Measurements from ENCODE around the gene RGL4. TPM values are rescaled to one million over a fixed set of nuclear protein-coding genes. Genes with fewer than 3 reads are reported as not detected.

The RGL4 gene
- total RNA-seq, 1 donor from 2014 or later: not detected

- Mint-ChIP-seq H3K27me3 (ENCODE audit: unreplicated experiment) (peaks cover 4% of the 10 kb centered on the region), H3K4me1 (ENCODE audit: low read depth, unreplicated experiment) (peaks cover 5% of the 10 kb centered on the region), H3K36me3 (ENCODE audit: unreplicated experiment) (peaks cover 8% of the 10 kb centered on the region), H3K9me3 (ENCODE audit: unreplicated experiment) (peaks cover 10% of the 10 kb centered on the region), H3K4me3 (ENCODE audit: unreplicated experiment) (no peak overlapping the region), H3K27ac (ENCODE audit: unreplicated experiment) (no peak overlapping the region)
- DNase-seq: no peak
- TF ChIP-seq, protein P1, sequence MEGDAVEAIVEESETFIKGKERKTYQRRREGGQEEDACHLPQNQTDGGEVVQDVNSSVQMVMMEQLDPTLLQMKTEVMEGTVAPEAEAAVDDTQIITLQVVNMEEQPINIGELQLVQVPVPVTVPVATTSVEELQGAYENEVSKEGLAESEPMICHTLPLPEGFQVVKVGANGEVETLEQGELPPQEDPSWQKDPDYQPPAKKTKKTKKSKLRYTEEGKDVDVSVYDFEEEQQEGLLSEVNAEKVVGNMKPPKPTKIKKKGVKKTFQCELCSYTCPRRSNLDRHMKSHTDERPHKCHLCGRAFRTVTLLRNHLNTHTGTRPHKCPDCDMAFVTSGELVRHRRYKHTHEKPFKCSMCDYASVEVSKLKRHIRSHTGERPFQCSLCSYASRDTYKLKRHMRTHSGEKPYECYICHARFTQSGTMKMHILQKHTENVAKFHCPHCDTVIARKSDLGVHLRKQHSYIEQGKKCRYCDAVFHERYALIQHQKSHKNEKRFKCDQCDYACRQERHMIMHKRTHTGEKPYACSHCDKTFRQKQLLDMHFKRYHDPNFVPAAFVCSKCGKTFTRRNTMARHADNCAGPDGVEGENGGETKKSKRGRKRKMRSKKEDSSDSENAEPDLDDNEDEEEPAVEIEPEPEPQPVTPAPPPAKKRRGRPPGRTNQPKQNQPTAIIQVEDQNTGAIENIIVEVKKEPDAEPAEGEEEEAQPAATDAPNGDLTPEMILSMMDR (IDR thresholded peaks at IDR 0.05; ENCODE audit: partially characterized antibody, unreplicated experiment): no peak
Measured at GRCh38 chr22:23688121-23688520, 2.7 kb upstream of the RGL4 start.

DNA sequence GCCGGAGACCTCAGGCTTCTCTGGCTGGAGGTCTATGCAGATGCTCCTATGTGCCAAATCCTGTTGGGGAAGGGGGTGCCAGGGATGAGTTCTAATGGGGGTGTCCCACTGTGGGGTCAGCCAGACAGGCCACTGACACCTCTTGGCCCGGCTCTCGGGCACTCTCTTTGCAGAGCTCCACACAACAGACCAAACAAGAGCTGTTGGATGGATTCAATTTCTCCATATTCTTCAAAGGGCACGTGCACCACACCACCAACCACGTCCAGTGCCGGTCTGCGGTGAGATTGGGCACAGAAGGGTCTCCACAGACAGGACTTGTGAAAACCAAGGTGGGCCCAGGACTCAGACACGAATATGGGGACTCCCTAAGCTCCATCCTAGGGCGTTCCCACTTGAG, 2.2 kb upstream of the RGL4 start:
- TF ChIP-seq, protein P1 (IDR thresholded peaks at IDR 0.05; ENCODE audit: partially characterized antibody, unreplicated experiment): no peak
- Mint-ChIP-seq H3K36me3 (ENCODE audit: unreplicated experiment) (peaks cover 8% of the 10 kb centered on the region), H3K9me3 (ENCODE audit: unreplicated experiment) (peaks cover 9% of the 10 kb centered on the region)

GRCh38 chr22:23689414-23689813, 1.4 kb upstream of the RGL4 start:
- Mint-ChIP-seq H3K27me3 (ENCODE audit: unreplicated experiment) (peaks cover 4% of the 10 kb centered on the region), H3K27ac (ENCODE audit: unreplicated experiment) (no peak overlapping the region), H3K9me3 (ENCODE audit: unreplicated experiment) (peaks cover 9% of the 10 kb centered on the region), H3K36me3 (ENCODE audit: unreplicated experiment) (peaks cover 8% of the 10 kb centered on the region), H3K4me3 (ENCODE audit: unreplicated experiment) (no peak overlapping the region), H3K4me1 (ENCODE audit: low read depth, unreplicated experiment) (peaks cover 6% of the 10 kb centered on the region)
- no peak for DNase-seq
- TF ChIP-seq, protein P1 (IDR thresholded peaks at IDR 0.05; ENCODE audit: partially characterized antibody, unreplicated experiment): no peak

More for the DNA sequence above, 2.2 kb upstream of the RGL4 start:
- Mint-ChIP-seq H3K27me3 (ENCODE audit: unreplicated experiment) (peaks cover 4% of the 10 kb centered on the region), H3K4me1 (ENCODE audit: low read depth, unreplicated experiment) (peaks cover 6% of the 10 kb centered on the region), H3K4me3 (ENCODE audit: unreplicated experiment) (no peak overlapping the region), H3K27ac (ENCODE audit: unreplicated experiment) (no peak overlapping the region)
- no peak for DNase-seq

DNA sequence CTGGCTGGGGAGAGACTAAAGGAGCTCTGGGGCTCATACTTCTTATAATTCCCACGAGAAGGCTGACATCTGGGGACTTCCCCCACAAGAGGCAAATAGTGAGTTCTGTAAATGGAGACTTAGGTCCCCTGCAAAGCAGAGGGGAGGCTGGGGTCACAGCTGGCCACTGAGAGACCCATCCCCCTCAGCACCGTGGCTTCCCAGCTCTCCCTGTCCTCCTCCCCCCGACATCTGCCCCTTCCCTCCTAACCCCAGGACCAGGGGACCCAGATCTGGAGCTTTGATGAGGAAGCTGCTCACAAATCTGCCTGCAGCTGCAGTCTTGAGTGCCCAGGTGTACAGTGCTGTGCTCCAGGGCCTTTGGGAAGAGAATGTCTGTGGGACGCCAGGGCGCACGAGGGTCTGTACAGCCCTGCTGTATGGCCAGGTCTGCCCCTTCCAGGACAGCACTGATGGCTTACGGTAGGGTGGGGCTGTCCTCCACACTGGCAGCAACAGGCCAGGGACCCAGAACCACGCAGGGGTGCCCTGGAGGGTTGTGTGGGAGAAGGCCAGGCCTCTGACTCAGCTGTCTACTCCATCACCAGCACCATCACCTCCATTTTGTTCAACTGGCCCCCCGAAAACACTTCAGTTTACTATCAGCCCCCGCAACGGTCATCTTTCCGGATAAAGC, 1.1 kb downstream of the RGL4 start:
- H3K36me3 Mint-ChIP-seq (ENCODE audit: unreplicated experiment): peaks cover 8% of the 10 kb centered on the region
- H3K4me1 Mint-ChIP-seq (ENCODE audit: low read depth, unreplicated experiment): peaks cover 9% of the 10 kb centered on the region
- H3K27ac Mint-ChIP-seq (ENCODE audit: unreplicated experiment): no peak overlapping the region
- no peak overlapping the region for H3K4me3 Mint-ChIP-seq (ENCODE audit: unreplicated experiment)
- no peak for DNase-seq
- peaks cover 9% of the 10 kb centered on the region for H3K9me3 Mint-ChIP-seq (ENCODE audit: unreplicated experiment)
- TF ChIP-seq, protein P1 (IDR thresholded peaks at IDR 0.05; ENCODE audit: partially characterized antibody, unreplicated experiment): no peak
- H3K27me3 Mint-ChIP-seq (ENCODE audit: unreplicated experiment): peaks cover 6% of the 10 kb centered on the region

GRCh38 chr22:23692598-23693291, 1.9 kb downstream of the RGL4 start:
- TF ChIP-seq, protein P1 (IDR thresholded peaks at IDR 0.05; ENCODE audit: partially characterized antibody, unreplicated experiment): no peak
- H3K27me3 Mint-ChIP-seq (ENCODE audit: unreplicated experiment): peaks cover 6% of the 10 kb centered on the region
- peak; percentile 40 for DNase-seq
- peak overlapping the region; percentile 79 for H3K27ac Mint-ChIP-seq (ENCODE audit: unreplicated experiment)
- H3K4me1 Mint-ChIP-seq (ENCODE audit: low read depth, unreplicated experiment): peaks cover 9% of the 10 kb centered on the region
- H3K9me3 Mint-ChIP-seq (ENCODE audit: unreplicated experiment): peaks cover 9% of the 10 kb centered on the region
- H3K4me3 Mint-ChIP-seq (ENCODE audit: unreplicated experiment): no peak overlapping the region
- H3K36me3 Mint-ChIP-seq (ENCODE audit: unreplicated experiment): peaks cover 8% of the 10 kb centered on the region
